MM.1S (cell line): ENCODE data around the gene BLCAP.

ENCODE experiments used
- DNase-seq: peaks from one replicate; pipeline ENCODE4 v3.0.0-alpha.2; 2015
- H2AFZ ChIP-seq: fragments of 300-600 bp; sonication (generic); 2 replicates; pipeline ENCODE4 v1.6.0; 2016; ENCODE audit warnings: antibody characterized with exemption, low read length
- H3F3A ChIP-seq: fragments of 300-600 bp; sonication (generic); 2 replicates; pipeline ENCODE4 v1.6.1; 2016; ENCODE audit warnings: mild to moderate bottlenecking, antibody characterized with exemption, low read length, moderate library complexity, mixed read lengths; ENCODE audit not compliant: insufficient read depth
- H3K27ac ChIP-seq: fragments of 300-600 bp; sonication (generic); 2 replicates; pipeline ENCODE4 v1.5.1; 2016; ENCODE audit warnings: mild to moderate bottlenecking, low read length
- H3K27me3 ChIP-seq: fragments of 300-600 bp; sonication (generic); replicated peaks from 2 replicates; pipeline ENCODE4 v1.6.0; 2016; ENCODE audit warnings: low read length; ENCODE audit not compliant: insufficient read depth
- H3K36me3 ChIP-seq: fragments of 300-600 bp; sonication (generic); replicated peaks from 2 replicates; pipeline ENCODE4 v1.6.1; 2016; ENCODE audit warnings: mild to moderate bottlenecking, low read length, mixed read lengths; ENCODE audit not compliant: insufficient read depth
- H3K4me1 ChIP-seq: fragments of 300-600 bp; sonication (generic); 2 replicates; pipeline ENCODE4 v1.6.1; 2016; ENCODE audit warnings: low read length, mixed read lengths
- H3K4me2 ChIP-seq: fragments of 300-600 bp; sonication (generic); 2 replicates; pipeline ENCODE4 v1.6.0; 2016; ENCODE audit warnings: low read depth, low read length
- H3K4me3 ChIP-seq: fragments of 300-600 bp; sonication (generic); 2 replicates; pipeline ENCODE4 v1.5.1; 2016; ENCODE audit warnings: low read length, mixed read lengths
- H3K79me2 ChIP-seq: fragments of 300-600 bp; sonication (generic); 2 replicates; pipeline ENCODE4 v1.6.1; 2016; ENCODE audit warnings: mixed run types, low read length, mixed read lengths
- H3K9ac ChIP-seq: fragments of 300-600 bp; sonication (generic); 2 replicates; pipeline ENCODE4 v1.6.1; 2016; ENCODE audit warnings: low read length, mixed read lengths
- H3K9me2 ChIP-seq: fragments of 300-600 bp; sonication (generic); replicated peaks from 2 replicates; pipeline ENCODE4 v1.6.1; 2016; ENCODE audit warnings: mild to moderate bottlenecking, low read length, mixed read lengths; ENCODE audit not compliant: insufficient read depth
- H3K9me3 ChIP-seq: fragments of 300-600 bp; sonication (generic); replicated peaks from 2 replicates; pipeline ENCODE4 v1.6.1; 2016; ENCODE audit warnings: mild to moderate bottlenecking, low read length, mixed read lengths; ENCODE audit not compliant: insufficient read depth
- H4K20me1 ChIP-seq: fragments of 300-600 bp; sonication (generic); 2 replicates; pipeline ENCODE4 v1.6.1; 2016; ENCODE audit warnings: mild to moderate bottlenecking, low read length, moderate library complexity, mixed read lengths; ENCODE audit not compliant: insufficient read depth
- EZH2 ChIP-seq: fragments of 300-600 bp; sonication (generic); optimal IDR thresholded peaks from 2 replicates; pipeline ENCODE3; 2017; ENCODE audit warnings: low read depth, mild to moderate bottlenecking, antibody characterized with exemption, low read length, mixed read lengths
- EZH2phosphoT487 ChIP-seq: fragments of 300-600 bp; sonication (generic); IDR thresholded peaks from 2 replicates; pipeline ENCODE4 v1.6.1; 2018; ENCODE audit warnings: antibody characterized with exemption, low read length
- TF ChIP-seq, protein P1 (sequence below): fragments of 300-600 bp; sonication (generic); IDR thresholded peaks from 2 replicates; pipeline ENCODE4 v1.5.1; 2016; ENCODE audit warnings: antibody characterized with exemption, low read length, mixed read lengths

The BLCAP gene

DNA sequence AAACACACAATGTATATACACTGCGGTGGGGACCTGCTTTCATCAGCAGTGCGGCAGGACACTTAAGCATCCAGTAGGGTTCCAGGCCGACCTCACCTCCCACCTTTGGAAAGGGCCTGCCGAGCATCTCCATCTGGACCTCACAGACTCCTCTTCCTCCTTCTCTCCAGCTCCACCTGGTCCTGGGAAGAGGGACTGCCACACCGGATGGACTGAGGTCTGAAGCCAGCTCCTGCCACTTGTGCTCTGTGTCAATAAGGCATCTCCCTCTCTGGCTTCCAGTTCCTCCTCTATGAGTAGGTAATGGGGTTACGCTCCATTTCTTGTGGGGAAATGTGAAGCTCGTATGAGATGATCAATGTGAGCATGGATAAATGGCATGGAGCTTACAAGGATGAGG is 25.7 kb downstream of the BLCAP start:
- TF ChIP-seq EZH2phosphoT487 (no peak), EZH2 (no peak)
- TF ChIP-seq, protein P1, sequence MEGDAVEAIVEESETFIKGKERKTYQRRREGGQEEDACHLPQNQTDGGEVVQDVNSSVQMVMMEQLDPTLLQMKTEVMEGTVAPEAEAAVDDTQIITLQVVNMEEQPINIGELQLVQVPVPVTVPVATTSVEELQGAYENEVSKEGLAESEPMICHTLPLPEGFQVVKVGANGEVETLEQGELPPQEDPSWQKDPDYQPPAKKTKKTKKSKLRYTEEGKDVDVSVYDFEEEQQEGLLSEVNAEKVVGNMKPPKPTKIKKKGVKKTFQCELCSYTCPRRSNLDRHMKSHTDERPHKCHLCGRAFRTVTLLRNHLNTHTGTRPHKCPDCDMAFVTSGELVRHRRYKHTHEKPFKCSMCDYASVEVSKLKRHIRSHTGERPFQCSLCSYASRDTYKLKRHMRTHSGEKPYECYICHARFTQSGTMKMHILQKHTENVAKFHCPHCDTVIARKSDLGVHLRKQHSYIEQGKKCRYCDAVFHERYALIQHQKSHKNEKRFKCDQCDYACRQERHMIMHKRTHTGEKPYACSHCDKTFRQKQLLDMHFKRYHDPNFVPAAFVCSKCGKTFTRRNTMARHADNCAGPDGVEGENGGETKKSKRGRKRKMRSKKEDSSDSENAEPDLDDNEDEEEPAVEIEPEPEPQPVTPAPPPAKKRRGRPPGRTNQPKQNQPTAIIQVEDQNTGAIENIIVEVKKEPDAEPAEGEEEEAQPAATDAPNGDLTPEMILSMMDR, result no peak
- Histone ChIP-seq H3K4me2 (no peak overlapping the region), H3K4me1 (no peaks in the 10 kb centered on the region), H3K79me2 (no peaks in the 10 kb centered on the region), H3K36me3 (no peaks in the 10 kb centered on the region), H3K9me3 (no peaks in the 10 kb centered on the region), H3K27me3 (no peaks in the 10 kb centered on the region), H2AFZ (no peak overlapping the region), H3K27ac (no peak overlapping the region), H3K9me2 (no peaks in the 10 kb centered on the region), H3K4me3 (no peak overlapping the region), H4K20me1 (no peaks in the 10 kb centered on the region), H3F3A (no peaks in the 10 kb centered on the region), H3K9ac (no peak overlapping the region)
- no peak for DNase-seq

DNA sequence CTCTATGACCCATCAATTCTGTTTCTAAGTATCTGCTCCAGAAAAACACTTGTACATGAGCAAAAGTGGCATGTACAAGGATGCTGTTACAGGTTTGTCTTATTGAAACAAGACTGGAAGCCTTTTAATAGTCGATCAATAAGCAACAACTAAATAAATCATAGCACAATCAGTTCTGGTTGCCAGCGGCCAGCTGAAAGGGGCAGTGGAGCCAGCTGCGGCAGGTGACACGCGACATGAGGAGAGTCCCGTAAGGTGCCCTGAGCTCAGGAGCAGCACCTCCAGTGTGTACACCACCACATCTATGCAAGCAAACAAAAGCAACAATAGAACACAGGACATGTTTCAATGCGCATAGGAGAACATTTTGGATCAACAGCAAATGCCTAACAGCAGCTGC is 27.4 kb downstream of the BLCAP start:
- Histone ChIP-seq H3K9me2 (no peaks in the 10 kb centered on the region), H3K9ac (no peak overlapping the region), H3K9me3 (no peaks in the 10 kb centered on the region), H3K4me1 (no peaks in the 10 kb centered on the region), H3F3A (no peaks in the 10 kb centered on the region), H2AFZ (no peak overlapping the region), H3K4me3 (no peak overlapping the region), H3K36me3 (no peaks in the 10 kb centered on the region), H3K27me3 (no peaks in the 10 kb centered on the region), H3K79me2 (no peaks in the 10 kb centered on the region), H3K4me2 (no peak overlapping the region), H4K20me1 (no peaks in the 10 kb centered on the region), H3K27ac (no peak overlapping the region)
- no peak for DNase-seq
- TF ChIP-seq EZH2 (no peak), EZH2phosphoT487 (no peak)
- TF ChIP-seq, protein P1, result no peak

DNA sequence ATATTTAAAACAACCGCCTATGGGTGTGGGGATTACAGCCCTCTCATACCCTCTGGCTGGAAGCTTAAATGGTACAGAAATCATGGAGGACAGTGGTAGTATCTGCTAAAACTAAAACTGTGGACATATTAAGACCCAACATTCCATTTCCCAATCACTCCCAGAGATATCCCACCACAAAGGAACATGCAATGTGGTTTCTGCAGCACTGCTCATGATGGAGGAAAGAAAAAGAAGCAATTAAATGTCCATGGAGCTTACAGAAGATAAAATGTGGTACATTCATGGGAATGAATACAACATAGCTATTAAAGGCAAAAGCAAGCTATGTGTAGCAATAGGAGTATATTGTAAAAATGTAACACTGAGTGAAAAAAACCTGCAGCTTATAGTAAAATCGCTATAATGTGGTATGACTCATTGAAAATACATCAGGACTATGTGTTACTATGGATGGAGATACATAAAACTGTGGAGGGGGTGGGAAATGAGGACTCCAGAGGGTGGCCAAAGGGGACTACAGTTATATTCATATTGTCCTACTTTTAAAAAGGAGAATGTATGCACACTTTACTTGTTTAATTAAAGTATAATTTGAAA is 29.5 kb downstream of the BLCAP start:
- DNase-seq, result no peak
- Histone ChIP-seq H3K79me2 (no peaks in the 10 kb centered on the region), H3K4me2 (no peak overlapping the region), H3K4me3 (no peak overlapping the region), H2AFZ (no peak overlapping the region), H3K9me2 (no peaks in the 10 kb centered on the region), H4K20me1 (no peaks in the 10 kb centered on the region), H3K9ac (no peak overlapping the region), H3K4me1 (peaks cover 13% of the 10 kb centered on the region), H3K27ac (no peak overlapping the region), H3K27me3 (peaks cover 7% of the 10 kb centered on the region), H3K36me3 (no peaks in the 10 kb centered on the region), H3F3A (no peaks in the 10 kb centered on the region), H3K9me3 (no peaks in the 10 kb centered on the region)
- no peak for TF ChIP-seq EZH2
- TF ChIP-seq, protein P1, result no peak
- no peak for TF ChIP-seq EZH2phosphoT487
